ENCODE data around the gene WWOX. TPM values are rescaled to one million over a fixed set of nuclear protein-coding genes. Genes with fewer than 3 reads are reported as not detected.
A peak's percentile ranks its signal among the peaks of the same experiment; 100 is the strongest.

The WWOX gene
- total and polyA plus RNA-seq, 2 of the 13 experiments (the other 11 are each of a cell fraction or from before 2014, with no cell fraction given) = 9.1 to 37.4 TPM

DNA sequence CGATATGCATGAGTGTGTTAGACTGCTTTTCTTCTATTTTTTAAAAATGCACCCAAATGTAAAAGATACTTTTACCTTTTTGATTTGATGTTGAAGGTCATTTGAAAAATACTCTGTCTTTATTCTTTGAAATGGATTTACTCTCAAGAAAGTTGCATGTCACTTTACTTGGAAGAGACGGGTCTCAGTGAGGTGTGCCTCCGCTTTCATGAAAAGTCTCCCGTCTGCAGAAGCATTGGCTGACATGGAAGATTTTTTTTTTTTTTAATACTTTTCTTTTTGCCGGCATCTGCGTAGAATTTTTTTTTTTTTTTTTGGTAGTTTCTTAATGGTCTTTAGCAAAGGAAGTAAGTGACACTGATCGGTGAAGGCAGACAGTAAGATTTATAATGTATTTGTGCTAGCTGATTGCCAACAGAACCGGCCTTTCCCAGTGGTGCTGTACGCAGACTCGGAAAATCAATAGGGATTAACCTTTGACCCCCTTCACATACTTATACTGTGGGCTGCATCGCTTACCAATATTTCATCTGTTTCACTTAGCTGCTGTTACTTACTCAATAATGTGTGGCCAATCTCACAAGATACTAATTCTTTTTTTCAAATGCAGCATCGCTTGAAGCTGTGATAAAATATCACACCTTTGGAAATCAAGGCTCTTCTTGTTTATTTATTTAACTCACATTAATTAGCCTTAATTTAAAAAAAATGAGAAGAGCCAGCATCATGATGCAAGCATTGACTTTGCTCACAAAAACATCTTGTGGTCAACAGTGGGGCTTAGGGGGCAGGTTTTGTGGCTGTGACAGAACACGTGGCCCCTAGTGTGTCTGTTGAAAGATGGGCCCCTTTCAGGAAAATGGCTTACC, 383.9 kb downstream of the WWOX start (continued):
- no peak for TF ChIP-seq E2F5 (CRISPR knock-in tag; conservative IDR thresholded peaks at IDR 0.05)
- TF ChIP-seq ZNF3 (CRISPR knock-in tag; IDR thresholded peaks at IDR 0.05) = no peak
- peak; percentile 25; the same call in 1 of the 2 replicates for TF ChIP-seq JUND (CRISPR knock-in tag; IDR thresholded peaks at IDR 0.05)
- peak; percentile 20; the same call in 1 of the 2 replicates for TF ChIP-seq PHF8 (CRISPR knock-in tag; IDR thresholded peaks at IDR 0.05)
- TF ChIP-seq NFYB (CRISPR knock-in tag; IDR thresholded peaks at IDR 0.05) = no peak
- no peak for TF ChIP-seq ZBTB26 (CRISPR knock-in tag; IDR thresholded peaks at IDR 0.05; ENCODE audit: borderline replicate concordance)
- no peak for TF ChIP-seq CBX2 (IDR thresholded peaks at IDR 0.05; ENCODE audit: low read depth, low read length)
- no peak for TF ChIP-seq CBX2 (CRISPR knock-in tag; IDR thresholded peaks at IDR 0.05; ENCODE audit: low read depth)
- TF ChIP-seq KAT2B (IDR thresholded peaks at IDR 0.05; ENCODE audit: borderline replicate concordance, low read depth, low read length) = peak; percentile 73
- no peak for TF ChIP-seq ZNF17 (CRISPR knock-in tag; IDR thresholded peaks at IDR 0.05)
- 0 out of 2 replicates have a peak, but pooled peaks have one; percentile 37 for TF ChIP-seq GATA4 (IDR thresholded peaks at IDR 0.05; ENCODE audit: borderline replicate concordance, low read depth)
- 0 out of 2 replicates have a peak, but pooled peaks have one; percentile 61 for TF ChIP-seq STAT5B (CRISPR knock-in tag; IDR thresholded peaks at IDR 0.05)
- no peak for TF ChIP-seq ZNF329 (CRISPR knock-in tag; IDR thresholded peaks at IDR 0.05; ENCODE audit: low read depth)
- 0 out of 2 replicates have a peak, but pooled peaks have one; percentile 31 for TF ChIP-seq ZNF784 (CRISPR knock-in tag; IDR thresholded peaks at IDR 0.05; ENCODE audit: borderline replicate concordance)
- TF ChIP-seq ZNF841 (CRISPR knock-in tag; IDR thresholded peaks at IDR 0.05; ENCODE audit: borderline replicate concordance) = no peak
- peak; percentile 60; the same call in 1 of the 2 replicates for TF ChIP-seq MEIS2 (CRISPR knock-in tag; IDR thresholded peaks at IDR 0.05)
- TF ChIP-seq HNRNPK (IDR thresholded peaks at IDR 0.05; ENCODE audit: low read depth, low read length, poor library complexity, severe bottlenecking) = no peak
- peak; percentile 47; the same call in 1 of the 2 replicates for TF ChIP-seq ZNF878 (CRISPR knock-in tag; IDR thresholded peaks at IDR 0.05)
- peak; percentile 28; the same call in 1 of the 2 replicates for TF ChIP-seq TARDBP (CRISPR knock-in tag; IDR thresholded peaks at IDR 0.05)
- TF ChIP-seq, protein P1, sequence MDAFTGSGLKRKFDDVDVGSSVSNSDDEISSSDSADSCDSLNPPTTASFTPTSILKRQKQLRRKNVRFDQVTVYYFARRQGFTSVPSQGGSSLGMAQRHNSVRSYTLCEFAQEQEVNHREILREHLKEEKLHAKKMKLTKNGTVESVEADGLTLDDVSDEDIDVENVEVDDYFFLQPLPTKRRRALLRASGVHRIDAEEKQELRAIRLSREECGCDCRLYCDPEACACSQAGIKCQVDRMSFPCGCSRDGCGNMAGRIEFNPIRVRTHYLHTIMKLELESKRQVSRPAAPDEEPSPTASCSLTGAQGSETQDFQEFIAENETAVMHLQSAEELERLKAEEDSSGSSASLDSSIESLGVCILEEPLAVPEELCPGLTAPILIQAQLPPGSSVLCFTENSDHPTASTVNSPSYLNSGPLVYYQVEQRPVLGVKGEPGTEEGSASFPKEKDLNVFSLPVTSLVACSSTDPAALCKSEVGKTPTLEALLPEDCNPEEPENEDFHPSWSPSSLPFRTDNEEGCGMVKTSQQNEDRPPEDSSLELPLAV (CRISPR knock-in tag; conservative IDR thresholded peaks at IDR 0.05; ENCODE audit: low read depth) = no peak
- TF ChIP-seq, protein P2, sequence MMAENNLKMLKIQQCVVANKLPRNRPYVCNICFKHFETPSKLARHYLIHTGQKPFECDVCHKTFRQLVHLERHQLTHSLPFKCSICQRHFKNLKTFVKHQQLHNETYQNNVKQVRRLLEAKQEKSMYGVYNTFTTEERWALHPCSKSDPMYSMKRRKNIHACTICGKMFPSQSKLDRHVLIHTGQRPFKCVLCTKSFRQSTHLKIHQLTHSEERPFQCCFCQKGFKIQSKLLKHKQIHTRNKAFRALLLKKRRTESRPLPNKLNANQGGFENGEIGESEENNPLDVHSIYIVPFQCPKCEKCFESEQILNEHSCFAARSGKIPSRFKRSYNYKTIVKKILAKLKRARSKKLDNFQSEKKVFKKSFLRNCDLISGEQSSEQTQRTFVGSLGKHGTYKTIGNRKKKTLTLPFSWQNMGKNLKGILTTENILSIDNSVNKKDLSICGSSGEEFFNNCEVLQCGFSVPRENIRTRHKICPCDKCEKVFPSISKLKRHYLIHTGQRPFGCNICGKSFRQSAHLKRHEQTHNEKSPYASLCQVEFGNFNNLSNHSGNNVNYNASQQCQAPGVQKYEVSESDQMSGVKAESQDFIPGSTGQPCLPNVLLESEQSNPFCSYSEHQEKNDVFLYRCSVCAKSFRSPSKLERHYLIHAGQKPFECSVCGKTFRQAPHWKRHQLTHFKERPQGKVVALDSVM (CRISPR knock-in tag; IDR thresholded peaks at IDR 0.05) = no peak
- peak; percentile 85 for TF ChIP-seq ZNF12 (CRISPR knock-in tag; IDR thresholded peaks at IDR 0.05)
